MCF 10A (cell line): Measurements from ENCODE around the gene ST3GAL3. TPM values are rescaled to one million over a fixed set of nuclear protein-coding genes. Genes with fewer than 3 reads are reported as not detected.

Experiments
- BruUV-seq: library from RNA; stranded (reverse); fragments of 400-500 nt; replicated peaks from 2 replicates; lab custom pipeline; 2021; lab: Mats Ljungman, UMichigan
- CTCF ChIA-PET: fragments of 300-600 bp; sonication (Branson Sonifier 250); formaldehyde crosslinking; extraction: SDS; loops from one replicate; lab custom pipeline; 2021; ENCODE audit warnings: antibody characterized with exemption, inconsistent platforms; lab: Yijun Ruan, JAX
- POLR2A ChIA-PET: fragments of 300-600, 350-650 bp; sonication (Branson Sonifier 250); formaldehyde crosslinking; extraction: SDS; loops from one replicate; lab custom pipeline; 2020; ENCODE audit warnings: antibody characterized with exemption, inconsistent platforms; lab: Yijun Ruan, JAX
- DNase-seq: peaks from one replicate; pipeline ENCODE4 v3.0.0-alpha.2; 2018; ENCODE audit not compliant: unreplicated experiment
- H3K27ac Mint-ChIP-seq: one replicate; pipeline ENCODE4 v1.8.0; 2022; ENCODE audit warnings: mild to moderate bottlenecking, low read depth, mixed read lengths; ENCODE audit not compliant: unreplicated experiment
- H3K27me3 Mint-ChIP-seq: one replicate; pipeline ENCODE4 v1.8.0; 2022; ENCODE audit warnings: mixed read lengths; ENCODE audit not compliant: insufficient read depth, unreplicated experiment
- H3K36me3 Mint-ChIP-seq: one replicate; pipeline ENCODE4 v1.8.0; 2022; ENCODE audit warnings: mild to moderate bottlenecking, moderate library complexity, mixed read lengths; ENCODE audit not compliant: insufficient read depth, unreplicated experiment
- H3K4me1 Mint-ChIP-seq: one replicate; pipeline ENCODE4 v1.8.0; 2022; ENCODE audit warnings: mixed read lengths; ENCODE audit not compliant: insufficient read depth, unreplicated experiment
- H3K4me3 Mint-ChIP-seq: one replicate; pipeline ENCODE4 v1.8.0; 2022; ENCODE audit warnings: mild to moderate bottlenecking, moderate library complexity, mixed read lengths; ENCODE audit not compliant: unreplicated experiment
- H3K9me3 Mint-ChIP-seq: one replicate; pipeline ENCODE4 v1.8.0; 2022; ENCODE audit warnings: mixed read lengths; ENCODE audit not compliant: unreplicated experiment
- CTCF ChIP-seq: fragments of 200-600 bp; IDR thresholded peaks from one replicate; pipeline ENCODE4 v1.8.0; 2022; ENCODE audit warnings: antibody characterized with exemption, mild to moderate bottlenecking; ENCODE audit not compliant: unreplicated experiment
- intact Hi-C: fragments of 100-400 bp; cut with micrococcal nuclease; formaldehyde crosslinking; loops from 2 replicates; pipeline ENCODE4 v1.14.1; 2022
- total RNA-seq: library from RNA; stranded (reverse); gene quantifications from 2 replicates; pipeline ENCODE4 v1.2.3, GENCODE V29; 2022

ST3GAL3 gene
- total RNA-seq, 1 experiment from 2014 or later: 24.2 TPM

GRCh38 chr1:43957407-43958040 lies 250.2 kb downstream of the ST3GAL3 start:
- no TSS peak for BruUV-seq
- ChIA-PET POLR2A (no interaction called here), CTCF (interaction anchor here (1.3 to 1.4 kb wide), 2 partner anchors 12 to 84 kb away, joined by 3 to 4 read pairs; no protein-coding TSS in a partner anchor)
- Mint-ChIP-seq H3K4me3 (no peak overlapping the region), H3K9me3 (no peaks in the 10 kb centered on the region), H3K27ac (no peak overlapping the region), H3K4me1 (no peaks in the 10 kb centered on the region), H3K36me3 (peaks cover 7% of the 10 kb centered on the region), H3K27me3 (no peaks in the 10 kb centered on the region)
- DNase-seq: no peak
- no peak for TF ChIP-seq CTCF
- intact Hi-C loops: no loop called here

- Mint-ChIP-seq H3K27ac (no peak overlapping the region), H3K4me3 (no peak overlapping the region), H3K4me1 (no peaks in the 10 kb centered on the region), H3K27me3 (no peaks in the 10 kb centered on the region), H3K9me3 (no peaks in the 10 kb centered on the region), H3K36me3 (peaks cover 12% of the 10 kb centered on the region)
- DNase-seq: no peak
- no TSS peak for BruUV-seq
- POLR2A ChIA-PET: no interaction called here
- TF ChIP-seq CTCF: no peak
- CTCF ChIA-PET: interaction anchor here (0.6 to 1.4 kb wide), 3 partner anchors 9 to 26 kb away, joined by 3 to 4 read pairs (median 3); no protein-coding TSS in a partner anchor
- intact Hi-C loops: no loop called here
These were observed 251.3 kb downstream of the ST3GAL3 start for GRCh38 chr1:43958351-43959255.

GRCh38 chr1:43960798-43961197 lies 253.5 kb downstream of the ST3GAL3 start:
- no peaks in the 10 kb centered on the region for H3K27me3 Mint-ChIP-seq
- H3K36me3 Mint-ChIP-seq: peaks cover 12% of the 10 kb centered on the region
- no peak for DNase-seq
- H3K4me3 Mint-ChIP-seq: no peak overlapping the region
- CTCF ChIA-PET: interaction anchor here (0.6 to 1.0 kb wide), 2 partner anchors 87 to 257 kb away, joined by 3 to 4 read pairs; no protein-coding TSS in a partner anchor
- no peak overlapping the region for H3K27ac Mint-ChIP-seq
- BruUV-seq: no TSS peak
- H3K9me3 Mint-ChIP-seq: no peaks in the 10 kb centered on the region
- intact Hi-C loops: no loop called here
- H3K4me1 Mint-ChIP-seq: no peaks in the 10 kb centered on the region
- POLR2A ChIA-PET: interaction anchor here (0.6 kb wide), 1 partner anchor 76 kb away, joined by 3 read pairs; no protein-coding TSS in a partner anchor
- no peak for TF ChIP-seq CTCF

GRCh38 chr1:43961692-43962091 lies 254.4 kb downstream of the ST3GAL3 start:
- Mint-ChIP-seq H3K9me3 (no peaks in the 10 kb centered on the region), H3K36me3 (peaks cover 12% of the 10 kb centered on the region), H3K27me3 (no peaks in the 10 kb centered on the region), H3K4me1 (no peaks in the 10 kb centered on the region), H3K4me3 (no peak overlapping the region), H3K27ac (no peak overlapping the region)
- intact Hi-C loops: no loop called here
- no peak for TF ChIP-seq CTCF
- BruUV-seq: no TSS peak
- CTCF ChIA-PET: interaction anchor here (1.7 kb wide), 1 partner anchor 27 kb away, joined by 10 read pairs; no protein-coding TSS in a partner anchor
- no peak for DNase-seq
- POLR2A ChIA-PET: no interaction called here
